ENCODE data around the gene HAUS6.
"Not testable (repeated sequence)": the region's sequence is repeated elsewhere in the genome, so short reads cannot be mapped to it uniquely, and the experiment has no call there.

The HAUS6 gene

DNA sequence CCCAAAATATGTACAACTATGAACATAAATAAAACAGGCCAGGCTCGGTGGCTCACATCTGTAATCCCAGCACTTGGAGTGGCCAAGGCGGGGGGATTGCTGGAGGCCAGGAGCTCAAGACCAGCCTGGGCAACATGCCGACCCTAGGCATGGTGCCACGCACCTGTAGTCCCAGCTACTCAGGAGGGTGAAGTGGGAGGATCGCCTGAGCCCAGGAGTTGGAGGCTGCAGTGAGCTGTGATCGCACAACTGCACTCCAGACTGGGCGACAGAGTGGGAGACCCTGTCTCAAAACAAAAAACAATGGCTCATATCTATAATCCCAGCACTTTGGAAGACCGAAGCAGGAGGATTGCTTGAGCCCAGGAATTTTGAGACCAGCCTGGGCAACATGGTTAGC lies 1.5 kb downstream of the HAUS6 start:
- Mint-ChIP-seq H3K36me3 (ENCODE audit: low read depth) (peaks cover 9% of the 10 kb centered on the region), H3K27me3 (ENCODE audit: low read depth) (no peaks in the 10 kb centered on the region), H3K4me3 (peak overlapping the region; percentile 55), H3K9me3 (no peaks in the 10 kb centered on the region), H3K4me1 (ENCODE audit: low read depth) (peaks cover 25% of the 10 kb centered on the region), H3K27ac (no peak overlapping the region)

DNA sequence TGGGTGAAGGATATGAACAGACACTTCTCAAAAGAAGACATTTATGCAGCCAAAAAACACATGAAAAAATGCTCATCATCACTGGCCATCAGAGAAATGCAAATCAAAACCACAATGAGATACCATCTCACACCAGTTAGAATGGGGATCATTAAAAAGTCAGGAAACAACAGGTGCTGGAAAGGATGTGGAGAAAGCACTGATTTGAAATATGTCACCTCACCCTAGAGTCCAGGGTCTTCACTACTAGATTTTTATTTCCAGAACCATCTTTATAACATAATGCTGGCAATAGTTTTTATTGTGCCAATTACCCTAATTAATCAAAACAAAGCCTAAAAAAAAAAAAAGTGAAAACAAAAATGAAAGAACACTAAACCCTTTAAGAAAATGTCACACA lies 5.3 kb downstream of the HAUS6 start:
- H3K27ac Mint-ChIP-seq; H3K27me3 Mint-ChIP-seq (ENCODE audit: low read depth); H3K9me3 Mint-ChIP-seq: not testable (repeated sequence)
- Mint-ChIP-seq H3K4me3 (peak overlapping the region; percentile 17), H3K4me1 (ENCODE audit: low read depth) (peaks cover 27% of the 10 kb centered on the region), H3K36me3 (ENCODE audit: low read depth) (peaks cover 17% of the 10 kb centered on the region)

- H3K4me1 Mint-ChIP-seq (ENCODE audit: low read depth): peaks cover 3% of the 10 kb centered on the region
Measured at GRCh38 chr9:19087106-19088000, 15.4 kb downstream of the HAUS6 start.

GRCh38 chr9:19085295-19085694 lies 17.4 kb downstream of the HAUS6 start:
- Mint-ChIP-seq H3K9me3 (no peaks in the 10 kb centered on the region), H3K4me1 (ENCODE audit: low read depth) (peaks cover 4% of the 10 kb centered on the region), H3K27ac (peak overlapping the region; percentile 52), H3K36me3 (ENCODE audit: low read depth) (peaks cover 28% of the 10 kb centered on the region), H3K4me3 (no peak overlapping the region), H3K27me3 (ENCODE audit: low read depth) (no peaks in the 10 kb centered on the region)

More at GRCh38 chr9:19087106-19088000, 15.4 kb downstream of the HAUS6 start:
- Mint-ChIP-seq H3K27ac (no peak overlapping the region), H3K36me3 (ENCODE audit: low read depth) (peaks cover 23% of the 10 kb centered on the region), H3K4me3 (no peak overlapping the region), H3K9me3 (no peaks in the 10 kb centered on the region), H3K27me3 (ENCODE audit: low read depth) (no peaks in the 10 kb centered on the region)

DNA sequence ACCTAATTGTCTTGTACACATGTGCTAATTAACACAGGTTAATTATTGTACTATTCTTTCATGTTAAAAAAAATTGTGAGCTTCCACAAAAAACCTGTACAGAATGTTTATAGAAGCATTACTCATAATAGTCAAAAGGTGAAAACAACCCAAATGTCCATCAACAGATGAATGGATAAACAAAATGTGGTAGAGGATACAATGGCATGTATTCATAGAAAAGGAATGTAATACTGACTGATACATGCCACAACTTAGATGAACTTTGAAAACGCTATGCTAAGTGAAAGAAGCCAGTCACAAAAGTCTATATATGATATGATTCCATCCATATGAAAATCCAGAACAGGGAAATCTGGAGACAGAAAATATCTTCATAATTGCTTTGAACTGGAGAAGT lies 27.9 kb downstream of the HAUS6 start:
- Mint-ChIP-seq H3K36me3 (ENCODE audit: low read depth) (peaks cover 36% of the 10 kb centered on the region), H3K4me1 (ENCODE audit: low read depth) (peaks cover 8% of the 10 kb centered on the region), H3K4me3 (no peak overlapping the region), H3K27ac (no peak overlapping the region), H3K9me3 (no peaks in the 10 kb centered on the region), H3K27me3 (ENCODE audit: low read depth) (no peaks in the 10 kb centered on the region)

GRCh38 chr9:19074229-19074628 lies 28.5 kb downstream of the HAUS6 start:
- Mint-ChIP-seq H3K4me3 (no peak overlapping the region), H3K4me1 (ENCODE audit: low read depth) (peaks cover 8% of the 10 kb centered on the region), H3K27ac (no peak overlapping the region), H3K9me3 (no peaks in the 10 kb centered on the region), H3K27me3 (ENCODE audit: low read depth) (no peaks in the 10 kb centered on the region), H3K36me3 (ENCODE audit: low read depth) (peaks cover 35% of the 10 kb centered on the region)

DNA sequence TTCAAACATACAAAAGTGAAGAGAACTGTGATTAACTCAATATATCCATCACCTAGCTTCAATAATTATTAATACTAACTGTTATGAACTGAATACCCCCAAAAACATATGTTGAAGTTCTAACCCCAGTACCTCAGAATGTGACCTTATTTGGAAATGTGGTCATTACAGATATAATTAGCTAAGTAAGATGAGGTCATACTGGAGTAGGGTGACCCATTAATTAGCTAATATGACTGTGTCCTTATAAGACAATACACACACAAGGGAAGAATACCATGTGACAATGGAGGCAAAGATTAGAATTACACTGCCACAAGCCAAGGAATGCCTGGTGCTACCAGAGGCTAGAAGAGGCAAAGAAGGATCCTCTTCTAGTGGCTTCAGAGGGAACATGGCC lies 45.7 kb downstream of the HAUS6 start:
- Mint-ChIP-seq H3K4me1 (ENCODE audit: low read depth) (peaks cover 7% of the 10 kb centered on the region), H3K4me3 (no peak overlapping the region), H3K27ac (no peak overlapping the region), H3K36me3 (ENCODE audit: low read depth) (peaks cover 53% of the 10 kb centered on the region), H3K9me3 (no peaks in the 10 kb centered on the region), H3K27me3 (ENCODE audit: low read depth) (no peaks in the 10 kb centered on the region)

GRCh38 chr9:19050637-19051591 lies 51.8 kb downstream of the HAUS6 start:
- Mint-ChIP-seq H3K4me3 (peak overlapping the region; percentile 93), H3K27me3 (ENCODE audit: low read depth) (no peaks in the 10 kb centered on the region), H3K9me3 (no peaks in the 10 kb centered on the region), H3K27ac (peak overlapping the region; percentile 95), H3K36me3 (ENCODE audit: low read depth) (peaks cover 15% of the 10 kb centered on the region), H3K4me1 (ENCODE audit: low read depth) (peaks cover 30% of the 10 kb centered on the region)

GRCh38 chr9:19049917-19050636 lies 52.6 kb downstream of the HAUS6 start:
- peak overlapping the region; percentile 93 for H3K4me3 Mint-ChIP-seq
- H3K27me3 Mint-ChIP-seq (ENCODE audit: low read depth): no peaks in the 10 kb centered on the region
- peak overlapping the region; percentile 95 for H3K27ac Mint-ChIP-seq
- peaks cover 30% of the 10 kb centered on the region for H3K4me1 Mint-ChIP-seq (ENCODE audit: low read depth)
- no peaks in the 10 kb centered on the region for H3K9me3 Mint-ChIP-seq
- peaks cover 12% of the 10 kb centered on the region for H3K36me3 Mint-ChIP-seq (ENCODE audit: low read depth)

GRCh38 chr9:19048966-19049916 lies 53.5 kb downstream of the HAUS6 start, which contains the start of gene RRAGA:
Gene RRAGA, plus strand, starts transcription at chr9:19049427. Its CDS starts 233 bp downstream, at chr9:19049660.
- Mint-ChIP-seq H3K9me3 (no peaks in the 10 kb centered on the region), H3K4me3 (peak within 1 kb of the TSS; percentile 93), H3K27me3 (ENCODE audit: low read depth) (no peaks in the 10 kb centered on the region), H3K4me1 (ENCODE audit: low read depth) (peaks cover 30% of the 10 kb centered on the region), H3K27ac (peak within 1 kb of the TSS; percentile 99), H3K36me3 (ENCODE audit: low read depth) (peaks cover 12% of the 10 kb centered on the region)

GRCh38 chr9:19036611-19037010 lies 66.1 kb downstream of the HAUS6 start:
- no peaks in the 10 kb centered on the region for H3K9me3 Mint-ChIP-seq
- no peak overlapping the region for H3K27ac Mint-ChIP-seq
- H3K36me3 Mint-ChIP-seq (ENCODE audit: low read depth): no peaks in the 10 kb centered on the region
- no peak overlapping the region for H3K4me3 Mint-ChIP-seq
- no peaks in the 10 kb centered on the region for H3K4me1 Mint-ChIP-seq (ENCODE audit: low read depth)
- peaks cover 9% of the 10 kb centered on the region for H3K27me3 Mint-ChIP-seq (ENCODE audit: low read depth)

GRCh38 chr9:19033015-19033414 lies 69.7 kb downstream of the HAUS6 start, which contains the start of gene SAXO1:
Gene SAXO1, minus strand, starts transcription at chr9:19033209. Its CDS starts 301 bp downstream, at chr9:19032908.
- H3K9me3 Mint-ChIP-seq: no peaks in the 10 kb centered on the region
- H3K4me3 Mint-ChIP-seq: no peak within 1 kb of the TSS
- peaks cover 5% of the 10 kb centered on the region for H3K4me1 Mint-ChIP-seq (ENCODE audit: low read depth)
- peaks cover 15% of the 10 kb centered on the region for H3K27me3 Mint-ChIP-seq (ENCODE audit: low read depth)
- no peaks in the 10 kb centered on the region for H3K36me3 Mint-ChIP-seq (ENCODE audit: low read depth)
- no peak within 1 kb of the TSS for H3K27ac Mint-ChIP-seq

- Mint-ChIP-seq H3K36me3 (ENCODE audit: low read depth) (no peaks in the 10 kb centered on the region), H3K9me3 (no peaks in the 10 kb centered on the region), H3K4me3 (no peak overlapping the region), H3K27ac (no peak overlapping the region), H3K27me3 (ENCODE audit: low read depth) (peaks cover 15% of the 10 kb centered on the region), H3K4me1 (ENCODE audit: low read depth) (peaks cover 5% of the 10 kb centered on the region)
Measured at GRCh38 chr9:19032406-19032805, 70.3 kb downstream of the HAUS6 start.
